ENCODE measurements around the gene REPS1. TPM values are rescaled to one million over a fixed set of nuclear protein-coding genes. Genes with fewer than 3 reads are reported as not detected.

REPS1 gene
- total and polyA plus RNA-seq, 4 donors: 56.1 to 107 (median 103) TPM

GRCh38 chr6:138912308-138912707 lies 75.7 kb downstream of the REPS1 start:
- Histone ChIP-seq H3K27me3 (ENCODE audit: control insufficient read depth, insufficient read depth, low read length) (no peaks in the 10 kb centered on the region), H3K9me3 (ENCODE audit: control insufficient read depth, insufficient read depth, low read length) (no peaks in the 10 kb centered on the region), H3K4me3 (ENCODE audit: low read depth, low read length) (no peak overlapping the region), H3K4me1 (ENCODE audit: control insufficient read depth, insufficient read depth, low read length) (no peaks in the 10 kb centered on the region), H3K36me3 (ENCODE audit: control insufficient read depth, insufficient read depth, low read length) (peaks cover 32% of the 10 kb centered on the region), H3K27ac (ENCODE audit: low read depth, low read length) (no peak overlapping the region)
- no CpG with 5 or more reads among the region's 3 CpGs for WGBS (ENCODE audit: insufficient coverage)
- DNase-seq (ENCODE audit: low read depth in 4 of 6, low spot score in 6 of 6): no peak

DNA sequence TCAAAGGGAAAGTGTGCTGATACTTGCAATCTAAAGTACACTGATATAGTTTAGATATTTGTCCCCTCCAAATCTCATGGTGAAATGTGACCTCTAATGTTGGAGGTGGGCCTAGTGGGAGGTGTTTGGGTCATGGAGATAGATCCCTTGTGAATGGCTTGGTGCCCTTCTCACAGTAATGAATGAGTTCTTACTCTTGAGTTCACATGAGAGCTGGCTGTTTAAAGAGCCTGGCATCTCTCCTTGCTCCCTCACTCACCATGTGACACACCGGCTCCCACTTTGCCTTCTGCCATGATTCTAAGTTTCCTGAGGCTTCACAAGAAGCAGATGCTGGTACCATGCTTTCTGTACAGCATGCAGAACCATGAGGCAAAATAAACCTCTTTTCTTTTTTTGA lies 78.1 kb downstream of the REPS1 start:
- Histone ChIP-seq H3K9me3 (ENCODE audit: control insufficient read depth, insufficient read depth, low read length) (no peaks in the 10 kb centered on the region), H3K4me3 (ENCODE audit: low read depth, low read length) (no peak overlapping the region), H3K27me3 (ENCODE audit: control insufficient read depth, insufficient read depth, low read length) (no peaks in the 10 kb centered on the region), H3K4me1 (ENCODE audit: control insufficient read depth, insufficient read depth, low read length) (no peaks in the 10 kb centered on the region), H3K36me3 (ENCODE audit: control insufficient read depth, insufficient read depth, low read length) (peaks cover 32% of the 10 kb centered on the region), H3K27ac (ENCODE audit: low read depth, low read length) (no peak overlapping the region)
- WGBS (ENCODE audit: insufficient coverage): 82% methylated on average over 1 of the region's 1 CpG
- no peak for DNase-seq (ENCODE audit: low read depth in 4 of 6, low spot score in 6 of 6)

DNA sequence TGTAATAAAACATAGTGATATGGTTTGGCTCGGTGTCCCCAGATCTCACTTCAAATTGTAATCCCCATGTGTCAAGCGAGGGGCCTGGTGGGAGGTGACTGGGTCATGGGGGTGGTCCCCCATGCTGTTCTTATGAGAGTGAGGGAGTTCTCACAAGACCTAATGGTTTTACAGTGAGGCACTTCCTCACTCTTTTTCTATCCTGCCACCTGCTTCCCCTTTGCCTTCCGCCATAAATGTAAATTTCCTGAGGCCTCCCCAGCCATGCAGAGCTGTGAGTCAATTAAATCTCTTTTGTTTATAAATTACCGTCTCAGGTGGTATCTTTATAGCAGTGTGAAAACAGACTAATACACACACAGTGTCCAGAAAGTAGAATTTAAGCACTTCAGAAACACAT lies 78.5 kb downstream of the REPS1 start:
- WGBS (ENCODE audit: insufficient coverage): no CpG with 5 or more reads among the region's 4 CpGs
- no peaks in the 10 kb centered on the region for H3K27me3 ChIP-seq (ENCODE audit: control insufficient read depth, insufficient read depth, low read length)
- H3K4me3 ChIP-seq (ENCODE audit: low read depth, low read length): no peak overlapping the region
- no peaks in the 10 kb centered on the region for H3K9me3 ChIP-seq (ENCODE audit: control insufficient read depth, insufficient read depth, low read length)
- H3K36me3 ChIP-seq (ENCODE audit: control insufficient read depth, insufficient read depth, low read length): peaks cover 29% of the 10 kb centered on the region
- DNase-seq (ENCODE audit: low read depth in 4 of 6, low spot score in 6 of 6): no peak
- H3K4me1 ChIP-seq (ENCODE audit: control insufficient read depth, insufficient read depth, low read length): no peaks in the 10 kb centered on the region
- H3K27ac ChIP-seq (ENCODE audit: low read depth, low read length): no peak overlapping the region

- Histone ChIP-seq H3K27ac (ENCODE audit: low read depth, low read length) (no peak overlapping the region), H3K36me3 (ENCODE audit: control insufficient read depth, insufficient read depth, low read length) (peaks cover 26% of the 10 kb centered on the region), H3K4me3 (ENCODE audit: low read depth, low read length) (no peak overlapping the region), H3K27me3 (ENCODE audit: control insufficient read depth, insufficient read depth, low read length) (no peaks in the 10 kb centered on the region), H3K9me3 (ENCODE audit: control insufficient read depth, insufficient read depth, low read length) (no peaks in the 10 kb centered on the region), H3K4me1 (ENCODE audit: control insufficient read depth, insufficient read depth, low read length) (no peaks in the 10 kb centered on the region)
- no CpG with 5 or more reads among the region's 7 CpGs for WGBS (ENCODE audit: insufficient coverage)
- DNase-seq (ENCODE audit: low read depth in 4 of 6, low spot score in 6 of 6): no peak
These were observed 80.9 kb downstream of the REPS1 start for GRCh38 chr6:138907167-138907566.

- DNase-seq (ENCODE audit: low read depth in 4 of 6, low spot score in 6 of 6): no peak
- Histone ChIP-seq H3K4me3 (ENCODE audit: low read depth, low read length) (no peak overlapping the region), H3K27me3 (ENCODE audit: control insufficient read depth, insufficient read depth, low read length) (no peaks in the 10 kb centered on the region), H3K4me1 (ENCODE audit: control insufficient read depth, insufficient read depth, low read length) (no peaks in the 10 kb centered on the region), H3K9me3 (ENCODE audit: control insufficient read depth, insufficient read depth, low read length) (no peaks in the 10 kb centered on the region), H3K36me3 (ENCODE audit: control insufficient read depth, insufficient read depth, low read length) (peaks cover 2% of the 10 kb centered on the region), H3K27ac (ENCODE audit: low read depth, low read length) (no peak overlapping the region)
These were observed 91.0 kb downstream of the REPS1 start for GRCh38 chr6:138897031-138897430.

- Histone ChIP-seq H3K36me3 (ENCODE audit: control insufficient read depth, insufficient read depth, low read length) (peaks cover 2% of the 10 kb centered on the region), H3K4me1 (ENCODE audit: control insufficient read depth, insufficient read depth, low read length) (no peaks in the 10 kb centered on the region), H3K9me3 (ENCODE audit: control insufficient read depth, insufficient read depth, low read length) (no peaks in the 10 kb centered on the region), H3K27ac (ENCODE audit: low read depth, low read length) (no peak overlapping the region), H3K27me3 (ENCODE audit: control insufficient read depth, insufficient read depth, low read length) (no peaks in the 10 kb centered on the region), H3K4me3 (ENCODE audit: low read depth, low read length) (no peak overlapping the region)
- 74% methylated on average over 6 of the region's 8 CpGs for WGBS (ENCODE audit: insufficient coverage)
- DNase-seq (ENCODE audit: low read depth in 4 of 6, low spot score in 6 of 6): no peak
These were observed 91.8 kb downstream of the REPS1 start for GRCh38 chr6:138896104-138896756.

GRCh38 chr6:138891255-138891986 lies 96.6 kb downstream of the REPS1 start:
- WGBS (ENCODE audit: insufficient coverage): no CpG with 5 or more reads among the region's 3 CpGs
- no peak overlapping the region for H3K27ac ChIP-seq (ENCODE audit: low read depth, low read length)
- H3K4me3 ChIP-seq (ENCODE audit: low read depth, low read length): no peak overlapping the region
- no peaks in the 10 kb centered on the region for H3K27me3 ChIP-seq (ENCODE audit: control insufficient read depth, insufficient read depth, low read length)
- no peak for DNase-seq (ENCODE audit: low read depth in 4 of 6, low spot score in 6 of 6)
- H3K4me1 ChIP-seq (ENCODE audit: control insufficient read depth, insufficient read depth, low read length): no peaks in the 10 kb centered on the region
- H3K36me3 ChIP-seq (ENCODE audit: control insufficient read depth, insufficient read depth, low read length): no peaks in the 10 kb centered on the region
- H3K9me3 ChIP-seq (ENCODE audit: control insufficient read depth, insufficient read depth, low read length): no peaks in the 10 kb centered on the region

DNA sequence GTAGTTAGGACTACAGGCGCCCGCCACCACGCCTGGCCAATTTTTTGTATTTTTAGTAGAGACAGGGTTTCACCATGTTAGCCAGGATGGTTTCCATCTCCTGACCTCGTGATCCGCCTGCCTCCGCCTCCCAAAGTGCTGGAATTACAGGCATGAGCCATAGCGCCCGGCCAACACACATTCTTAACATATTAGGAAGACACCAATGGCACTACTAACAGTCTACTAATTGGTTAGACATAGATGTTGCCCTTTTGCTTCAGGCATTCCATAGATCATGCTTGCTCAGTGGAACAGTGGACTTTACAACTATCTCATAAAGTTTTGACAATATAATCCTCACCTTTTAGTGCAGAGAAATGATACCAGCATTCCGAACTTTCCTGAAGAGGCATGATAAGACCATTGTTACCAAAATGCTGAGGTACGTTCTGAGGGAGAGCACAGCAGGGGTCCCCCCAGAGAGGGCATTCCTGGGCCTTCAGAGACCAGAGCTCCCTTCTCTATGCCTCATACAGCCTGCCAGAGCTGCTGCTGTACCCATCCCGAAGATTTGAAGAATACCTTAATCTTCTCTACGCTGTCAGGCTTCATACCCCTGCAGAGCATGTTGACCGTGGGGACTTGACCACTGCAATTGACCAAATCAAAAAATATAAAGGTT lies 102.8 kb downstream of the REPS1 start:
- Histone ChIP-seq H3K4me1 (ENCODE audit: control insufficient read depth, insufficient read depth, low read length) (no peaks in the 10 kb centered on the region), H3K27ac (ENCODE audit: low read depth, low read length) (no peak overlapping the region), H3K36me3 (ENCODE audit: control insufficient read depth, insufficient read depth, low read length) (no peaks in the 10 kb centered on the region), H3K27me3 (ENCODE audit: control insufficient read depth, insufficient read depth, low read length) (no peaks in the 10 kb centered on the region), H3K9me3 (ENCODE audit: control insufficient read depth, insufficient read depth, low read length) (no peaks in the 10 kb centered on the region), H3K4me3 (ENCODE audit: low read depth, low read length) (no peak overlapping the region)
- WGBS (ENCODE audit: insufficient coverage): 99% methylated on average over 7 of the region's 13 CpGs
- no peak for DNase-seq (ENCODE audit: low read depth in 4 of 6, low spot score in 6 of 6)

DNA sequence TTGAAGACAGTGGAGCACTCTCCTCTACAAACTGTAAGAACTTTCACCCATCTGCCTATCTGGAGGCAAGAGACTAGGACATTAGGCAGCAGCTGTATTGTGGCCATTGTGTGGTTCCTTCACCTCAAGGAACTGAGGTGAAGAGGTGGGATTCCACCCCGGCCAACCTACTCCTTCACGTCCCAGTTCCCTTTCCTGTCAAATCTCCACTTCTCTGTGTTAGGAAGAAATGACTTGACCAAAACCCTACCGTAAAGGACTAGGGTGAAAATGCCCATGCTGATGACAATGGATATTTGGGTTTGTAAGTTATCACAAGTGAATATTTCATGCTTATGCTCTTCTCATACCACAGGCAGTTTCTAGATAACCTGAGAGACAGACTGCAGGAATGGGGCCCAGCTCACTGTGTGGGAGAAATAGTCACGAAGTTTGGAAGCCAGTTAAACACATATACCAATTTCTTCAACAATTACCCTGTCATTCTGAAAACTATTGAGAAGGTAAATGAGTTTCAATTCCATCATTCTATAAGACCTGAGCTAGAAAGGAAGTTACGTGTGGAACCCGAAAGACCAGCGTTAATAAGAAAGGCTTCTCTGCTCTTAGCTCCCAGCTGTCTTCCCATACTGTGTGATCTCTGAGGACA lies 105.6 kb downstream of the REPS1 start:
- 100% methylated on average over 3 of the region's 7 CpGs for WGBS (ENCODE audit: insufficient coverage)
- H3K36me3 ChIP-seq (ENCODE audit: control insufficient read depth, insufficient read depth, low read length): no peaks in the 10 kb centered on the region
- no peaks in the 10 kb centered on the region for H3K27me3 ChIP-seq (ENCODE audit: control insufficient read depth, insufficient read depth, low read length)
- DNase-seq (ENCODE audit: low read depth in 4 of 6, low spot score in 6 of 6): no peak
- no peak overlapping the region for H3K4me3 ChIP-seq (ENCODE audit: low read depth, low read length)
- no peak overlapping the region for H3K27ac ChIP-seq (ENCODE audit: low read depth, low read length)
- no peaks in the 10 kb centered on the region for H3K4me1 ChIP-seq (ENCODE audit: control insufficient read depth, insufficient read depth, low read length)
- H3K9me3 ChIP-seq (ENCODE audit: control insufficient read depth, insufficient read depth, low read length): no peaks in the 10 kb centered on the region
